ENCODE results near the gene PSMA7.

The PSMA7 gene

DNA sequence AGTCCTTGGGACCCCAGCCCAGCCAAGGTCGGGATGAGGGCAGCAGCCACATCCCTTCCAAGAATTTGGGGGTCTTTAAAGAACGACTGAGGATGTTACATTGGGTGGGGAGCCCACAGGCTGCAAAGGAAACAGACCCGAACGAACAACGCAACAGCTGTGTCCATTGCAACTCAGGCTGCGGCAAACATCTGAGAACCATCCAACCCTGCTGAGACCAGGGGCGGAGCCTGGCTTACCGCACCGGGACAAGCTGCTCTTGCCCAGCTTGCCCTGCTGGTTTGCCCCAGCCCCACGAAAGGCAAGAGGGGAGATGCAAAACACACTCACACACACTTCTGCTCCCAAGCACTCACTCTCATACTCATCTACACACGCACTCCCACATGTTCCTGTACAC is 56.0 kb downstream of the PSMA7 start:
- no peak for DNase-seq
